SW480 (cell line): ENCODE results near the gene TNFSF8.

ENCODE experiments used
- DNase-seq: peaks from one replicate; pipeline ENCODE4 v3.0.0-alpha.2; 2016; ENCODE audit warnings: low spot score

Gene TNFSF8, protein sequence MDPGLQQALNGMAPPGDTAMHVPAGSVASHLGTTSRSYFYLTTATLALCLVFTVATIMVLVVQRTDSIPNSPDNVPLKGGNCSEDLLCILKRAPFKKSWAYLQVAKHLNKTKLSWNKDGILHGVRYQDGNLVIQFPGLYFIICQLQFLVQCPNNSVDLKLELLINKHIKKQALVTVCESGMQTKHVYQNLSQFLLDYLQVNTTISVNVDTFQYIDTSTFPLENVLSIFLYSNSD

DNA sequence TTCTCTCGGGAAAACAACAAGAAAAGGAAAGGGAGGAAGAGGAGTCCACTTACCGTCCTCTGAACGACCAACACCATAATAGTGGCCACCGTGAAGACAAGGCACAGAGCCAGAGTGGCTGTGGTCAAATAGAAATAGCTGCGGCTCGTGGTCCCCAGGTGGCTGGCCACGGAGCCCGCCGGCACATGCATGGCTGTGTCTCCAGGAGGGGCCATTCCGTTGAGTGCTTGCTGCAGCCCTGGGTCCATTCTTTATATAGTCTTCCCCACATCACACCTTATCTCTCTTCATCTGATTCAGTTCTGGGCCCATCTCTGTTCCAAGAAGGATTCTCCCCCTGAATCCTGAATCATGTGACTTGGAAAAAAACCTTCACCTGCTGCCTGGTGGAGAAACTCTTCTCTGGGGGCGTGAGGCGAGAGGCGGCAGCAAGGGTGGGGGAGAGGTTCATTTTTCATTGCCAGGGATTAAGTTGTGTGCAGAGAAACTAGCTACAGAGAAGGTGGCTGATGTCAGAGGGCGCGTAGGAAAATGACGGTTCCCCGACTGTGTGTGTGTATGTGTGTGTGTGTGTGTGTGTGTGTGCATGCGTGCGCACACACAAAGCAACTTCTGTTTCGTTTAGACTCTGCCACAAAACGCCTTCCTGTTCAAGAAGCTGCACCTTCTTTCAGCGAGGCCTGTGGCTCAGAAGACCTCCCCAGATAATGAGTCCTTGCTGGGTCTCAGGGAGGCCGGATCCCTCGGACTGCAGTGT lies at the start of gene TNFSF8:
TNFSF8 (minus strand) TSS at position 536 of the 757 bp plus-strand sequence; CDS start at position 248, 288 bp downstream.
- DNase-seq = no peak

DNA sequence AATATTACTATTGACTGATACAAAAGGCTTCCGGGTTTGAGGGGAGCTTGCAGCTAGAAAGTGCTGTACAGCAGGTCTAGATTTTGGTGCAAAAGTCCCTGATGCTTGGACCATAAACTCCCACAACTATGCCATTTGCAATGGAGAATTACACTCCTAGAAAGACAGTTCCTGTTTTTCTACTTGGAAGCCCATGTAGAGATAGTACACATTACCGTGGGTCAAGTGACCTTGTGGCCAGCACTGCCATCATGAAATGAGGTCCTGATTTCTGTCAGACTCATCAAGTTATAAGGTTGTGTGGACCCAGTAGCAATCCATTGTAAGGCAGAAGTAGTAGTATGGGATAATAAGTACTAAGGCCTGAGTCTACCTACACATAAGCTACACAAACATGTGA lies 42.8 kb upstream of the TNFSF8 start:
- DNase-seq = no peak

DNA sequence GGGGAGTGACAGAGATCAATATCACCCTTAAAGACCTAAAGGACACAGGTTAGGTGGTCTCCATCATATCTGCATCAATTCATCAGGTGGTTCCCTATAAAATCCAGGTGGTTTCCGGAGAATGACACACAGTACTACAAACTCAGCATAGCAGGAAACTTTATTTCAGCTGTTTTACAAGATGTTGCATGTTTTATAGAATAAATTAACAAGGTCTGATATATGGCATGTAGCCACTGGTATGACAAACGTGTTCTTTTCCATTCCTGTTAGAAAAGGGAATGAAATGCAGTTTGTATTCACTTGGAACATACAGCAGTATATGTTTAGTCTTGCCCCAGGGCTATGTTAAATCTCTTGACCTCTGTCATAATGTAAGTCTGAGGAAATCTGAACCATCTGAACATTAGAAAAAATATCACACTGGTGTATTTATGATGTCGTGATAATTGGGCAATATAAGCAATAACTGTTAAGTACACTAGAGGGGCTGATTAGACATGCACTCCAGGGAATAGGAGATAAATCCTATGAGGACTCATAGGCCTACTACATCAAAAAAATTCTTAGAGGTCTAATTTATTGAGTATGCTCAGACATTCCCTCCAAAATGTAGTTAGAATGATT lies 42.2 kb upstream of the TNFSF8 start:
- no peak for DNase-seq

DNA sequence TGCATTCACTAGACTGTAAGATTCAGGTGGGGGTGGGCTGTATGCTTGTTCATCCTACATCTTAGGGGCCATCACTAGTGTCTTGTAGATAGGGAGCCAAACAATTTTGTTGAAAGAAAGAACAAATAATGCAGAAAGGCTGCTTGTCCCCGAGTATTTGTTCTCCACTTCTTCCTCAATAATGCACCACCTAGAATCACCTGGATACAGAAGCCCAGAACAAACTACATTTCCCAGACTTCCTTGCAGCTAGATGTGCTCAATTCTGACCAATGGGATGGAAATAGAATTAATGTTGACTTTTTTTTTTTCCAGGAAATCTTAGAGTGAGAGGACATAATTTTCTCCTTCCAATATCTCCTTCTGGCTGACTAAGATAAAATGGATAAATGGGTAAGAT lies 38.9 kb upstream of the TNFSF8 start:
- no peak for DNase-seq

DNA sequence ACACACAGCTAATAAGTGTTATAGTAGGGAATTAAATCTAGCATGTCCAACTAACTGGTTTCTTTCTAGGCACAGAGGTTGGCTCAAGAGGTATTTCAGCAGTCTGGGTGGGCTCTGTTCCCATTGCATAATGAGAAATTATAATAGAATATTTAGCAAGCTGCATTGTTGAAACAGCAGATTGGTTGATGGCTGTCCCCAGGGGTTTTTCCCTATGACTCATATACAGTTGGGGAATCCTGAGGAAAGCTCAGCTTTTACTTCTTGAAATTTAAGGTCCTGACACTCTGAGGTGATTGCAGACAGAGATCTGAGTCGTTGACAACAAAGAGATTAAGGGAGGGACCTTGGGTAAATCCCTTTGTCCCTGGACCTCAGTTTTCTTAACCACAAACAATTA lies 38.3 kb upstream of the TNFSF8 start:
- DNase-seq = no peak

DNA sequence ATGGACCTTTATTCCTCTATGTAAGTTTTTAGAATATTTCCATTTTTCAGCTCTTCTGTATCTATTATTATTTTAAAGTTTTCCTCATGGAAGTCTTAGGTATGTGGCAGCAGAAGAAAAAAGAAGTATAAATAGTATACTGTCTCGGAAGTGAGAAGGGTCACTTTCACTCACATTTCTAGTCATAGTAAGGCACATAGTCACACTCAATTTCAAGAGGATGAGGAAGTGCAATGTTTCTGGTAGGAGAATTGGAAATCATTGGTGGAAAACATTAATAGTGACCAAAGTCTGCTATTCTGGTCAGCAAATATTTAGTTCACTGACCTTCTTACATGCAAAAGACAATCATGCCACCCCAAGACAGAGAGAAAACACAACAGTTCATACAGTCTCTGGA lies 35.2 kb upstream of the TNFSF8 start:
- DNase-seq = no peak

DNA sequence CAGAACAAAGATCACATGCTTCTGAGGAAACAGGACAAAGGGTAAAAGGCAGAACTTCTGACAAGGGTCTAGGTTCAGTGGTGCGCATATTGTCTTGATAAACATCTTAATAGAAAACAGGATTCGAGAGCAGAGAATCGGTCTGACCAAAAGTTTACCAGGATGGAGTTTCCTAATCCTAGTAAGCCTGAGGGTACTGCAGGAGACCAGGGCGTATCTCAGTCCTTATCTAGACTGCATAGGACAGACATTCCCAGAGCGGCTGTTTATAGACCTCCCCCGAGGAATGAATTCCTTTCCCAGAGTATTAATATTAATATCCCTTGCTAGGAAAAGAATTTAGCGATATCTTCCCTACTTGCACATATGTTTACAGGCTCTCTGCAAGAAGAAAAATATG lies 32.4 kb upstream of the TNFSF8 start:
- no peak for DNase-seq

DNA sequence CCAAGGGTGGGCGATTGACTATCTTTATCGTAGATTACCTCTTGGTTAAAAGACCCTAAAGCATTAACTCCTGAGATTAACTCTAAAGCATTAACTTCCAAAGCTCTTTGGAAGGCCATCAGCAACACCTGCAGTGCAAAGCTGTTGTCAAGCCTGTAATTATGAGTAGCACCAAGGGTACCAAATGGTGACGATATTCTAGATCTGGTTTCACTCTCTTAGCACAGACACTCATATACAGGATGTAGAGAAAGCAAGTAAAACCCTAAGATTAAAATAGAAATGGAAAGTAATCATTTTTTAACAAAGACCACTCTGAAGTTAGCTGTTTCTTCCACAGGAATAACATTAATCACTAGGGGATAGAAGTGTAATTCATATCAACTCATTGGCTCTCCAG lies 29.9 kb upstream of the TNFSF8 start:
- DNase-seq = no peak

DNA sequence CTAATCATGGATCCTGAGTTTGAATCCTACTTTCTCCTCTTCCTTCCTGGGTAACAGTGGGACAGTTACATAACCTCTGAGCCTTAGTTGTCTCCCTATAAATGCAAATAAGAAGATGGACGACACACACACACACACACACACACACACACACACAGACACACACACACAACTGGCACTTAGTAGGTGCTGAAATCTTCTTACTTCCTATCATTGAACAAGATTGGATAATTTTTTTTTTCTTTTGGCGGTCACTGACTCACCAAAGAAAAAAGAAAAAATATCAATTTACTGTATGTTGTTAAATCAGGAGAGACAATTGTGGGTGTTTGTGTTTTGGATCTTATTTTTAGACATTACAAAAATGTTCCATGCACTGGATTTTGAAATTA lies 28.4 kb upstream of the TNFSF8 start:
- DNase-seq = no peak

DNA sequence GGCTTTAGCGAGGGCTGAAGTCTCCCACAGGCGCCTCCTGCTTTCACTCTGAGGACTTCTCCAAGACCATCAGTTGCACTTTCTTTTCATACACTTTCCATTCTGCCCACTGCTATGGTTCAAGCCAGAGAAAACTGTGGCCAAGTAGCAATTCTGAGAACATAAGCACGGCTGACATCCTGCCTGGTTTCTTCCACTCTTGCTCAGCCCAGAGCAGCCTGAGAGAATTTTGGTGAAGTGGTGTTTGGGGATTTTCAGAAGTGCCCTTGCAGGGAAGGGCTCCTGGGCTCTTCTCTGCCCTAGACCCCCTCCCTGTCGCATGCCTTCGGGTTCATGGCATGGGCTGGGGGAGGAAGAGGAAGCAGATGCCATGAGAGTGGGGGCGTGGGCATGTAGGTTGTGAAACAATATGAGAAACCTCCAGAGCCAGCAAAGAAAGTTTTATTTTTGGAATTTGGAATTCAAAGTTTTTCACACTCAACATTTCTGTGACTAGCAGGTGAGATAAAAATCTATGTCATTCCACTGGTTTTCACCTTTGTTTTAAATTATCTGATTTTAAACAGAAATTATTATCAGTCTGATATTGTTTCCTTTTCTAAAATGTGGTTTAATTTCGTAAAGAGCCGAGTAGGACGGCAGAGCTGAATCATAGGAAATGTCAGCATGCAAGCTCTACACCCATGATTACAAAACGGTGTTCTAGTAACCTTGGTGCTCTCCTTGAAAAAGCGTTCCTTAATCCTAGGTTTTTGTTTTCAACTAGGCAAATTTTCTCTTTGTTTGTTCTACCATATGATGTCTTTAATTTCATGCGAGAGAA lies 27.8 kb upstream of the TNFSF8 start:
- no peak for DNase-seq

DNA sequence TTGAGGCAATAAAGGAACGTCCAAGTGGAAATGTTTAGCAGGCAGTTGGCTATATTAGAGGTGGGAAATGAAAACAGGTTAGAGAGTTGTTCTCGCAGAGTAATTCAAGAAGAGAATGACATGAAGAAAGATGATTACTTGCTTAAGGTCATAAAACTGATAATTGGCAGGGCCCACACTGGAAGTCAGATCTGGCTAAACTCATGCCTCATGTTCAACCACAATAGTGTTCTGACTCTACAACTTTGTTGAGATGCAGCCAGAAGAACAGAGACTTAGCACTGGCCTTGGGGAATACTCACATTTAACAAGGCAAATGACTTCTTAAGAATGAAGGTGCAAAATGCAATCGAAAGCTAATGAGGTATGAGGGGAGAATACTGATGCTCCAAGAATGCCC lies 27.2 kb upstream of the TNFSF8 start:
- DNase-seq = no peak

DNA sequence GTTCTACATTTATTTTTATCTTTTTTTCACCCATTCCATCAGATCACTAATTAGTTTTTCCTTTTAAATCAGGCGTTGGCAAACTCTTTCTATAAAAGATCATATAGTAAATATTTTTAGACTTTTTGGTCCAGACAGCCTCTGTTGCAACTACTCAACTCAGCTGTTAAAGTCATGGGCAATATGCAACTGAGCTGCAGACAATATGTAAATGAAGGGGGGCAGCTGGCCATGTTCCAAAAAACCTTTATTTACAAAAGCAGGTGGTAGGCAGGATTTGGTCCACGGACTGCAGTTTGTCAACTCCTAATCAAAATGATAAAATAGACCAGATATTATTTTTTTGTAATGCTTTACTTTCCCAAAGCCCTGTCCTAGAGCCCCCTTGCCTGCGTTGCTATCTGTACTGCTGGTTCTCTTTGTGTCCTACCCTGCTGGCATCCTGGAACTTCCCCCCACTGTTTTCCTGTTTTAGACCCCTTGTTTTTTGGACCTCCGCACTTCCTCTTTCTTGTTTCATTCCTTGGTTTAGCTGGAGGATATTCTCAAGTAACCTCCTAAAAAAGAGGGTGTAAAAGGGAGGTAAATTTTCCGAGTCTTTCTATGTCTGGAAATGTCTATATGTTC lies 24.7 kb upstream of the TNFSF8 start:
- DNase-seq = no peak

DNA sequence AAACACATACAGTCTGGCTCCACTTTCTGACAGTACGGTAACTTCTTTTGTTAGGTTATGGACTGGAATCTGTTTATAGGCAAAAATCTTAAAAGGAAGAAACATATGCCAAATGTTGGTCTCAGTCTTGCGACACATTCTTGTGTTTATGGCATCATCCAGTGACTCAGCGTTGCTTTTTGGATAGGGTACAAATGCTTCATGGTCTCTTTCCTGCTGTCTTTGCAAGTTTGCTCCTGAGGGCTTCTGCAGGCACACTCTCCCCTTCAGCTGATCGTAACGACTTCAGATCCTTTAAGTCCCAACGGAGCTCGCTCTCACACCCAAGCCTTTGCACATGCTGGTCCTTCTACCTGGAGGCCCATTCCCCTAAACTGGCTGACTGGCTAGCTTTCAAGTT lies 23.6 kb upstream of the TNFSF8 start:
- no peak for DNase-seq

DNA sequence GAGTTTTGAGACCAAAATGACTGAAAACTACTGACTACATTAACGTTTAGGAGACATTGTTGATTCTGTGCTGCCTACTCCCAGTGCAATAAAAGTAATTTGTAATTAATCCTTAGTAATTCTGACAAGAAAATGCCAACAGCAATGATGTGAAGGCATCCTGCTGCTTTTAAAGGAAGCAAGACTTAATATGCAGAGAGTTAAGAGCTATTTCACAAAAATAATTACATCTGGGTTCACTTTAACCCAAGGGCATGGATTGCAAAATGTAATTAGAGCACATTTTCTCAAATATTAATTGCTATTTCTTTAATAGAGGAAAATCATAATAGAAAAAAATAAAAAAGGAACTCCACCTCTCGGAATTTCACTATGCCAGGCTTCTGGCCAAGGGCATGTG lies 22.7 kb upstream of the TNFSF8 start:
- no peak for DNase-seq

DNA sequence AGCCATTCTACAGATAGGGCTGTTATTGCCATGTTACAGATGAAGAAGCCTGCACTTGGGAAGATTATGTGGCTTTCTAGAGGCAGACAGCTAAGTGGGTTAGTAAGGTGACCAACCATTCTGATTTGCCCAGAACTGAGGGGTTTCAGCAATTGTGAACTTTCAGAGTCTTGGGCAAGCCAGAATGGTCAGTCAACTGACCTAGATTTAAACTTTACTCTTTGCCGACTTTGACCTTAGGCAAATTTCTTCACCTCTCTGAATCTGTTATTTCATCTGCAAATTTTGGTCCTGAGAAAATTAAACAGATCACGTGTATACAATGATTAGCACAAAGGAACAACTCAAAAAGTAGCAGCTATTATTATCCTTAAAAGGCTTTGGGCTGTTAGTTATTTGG lies 20.4 kb upstream of the TNFSF8 start:
- no peak for DNase-seq

DNA sequence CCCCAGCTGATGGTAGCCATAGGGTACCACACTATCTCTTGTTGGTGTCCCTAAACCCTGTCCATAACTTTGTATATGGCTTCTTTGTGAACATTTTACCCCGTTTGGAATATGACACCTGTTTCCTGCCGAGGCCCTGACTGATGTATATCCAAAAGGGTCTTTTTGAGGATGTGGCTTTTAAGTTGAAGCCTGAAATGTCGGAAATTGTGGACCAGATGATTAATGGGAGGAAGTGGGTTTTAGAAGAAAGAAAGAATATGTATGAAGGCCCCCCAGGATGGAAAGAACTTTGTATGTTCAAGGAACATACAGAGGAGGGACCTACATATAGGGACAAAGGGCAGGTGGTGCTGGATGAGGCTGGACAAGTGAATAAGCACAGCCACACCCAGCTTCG lies 16.7 kb upstream of the TNFSF8 start:
- peak; percentile 8 for DNase-seq

DNA sequence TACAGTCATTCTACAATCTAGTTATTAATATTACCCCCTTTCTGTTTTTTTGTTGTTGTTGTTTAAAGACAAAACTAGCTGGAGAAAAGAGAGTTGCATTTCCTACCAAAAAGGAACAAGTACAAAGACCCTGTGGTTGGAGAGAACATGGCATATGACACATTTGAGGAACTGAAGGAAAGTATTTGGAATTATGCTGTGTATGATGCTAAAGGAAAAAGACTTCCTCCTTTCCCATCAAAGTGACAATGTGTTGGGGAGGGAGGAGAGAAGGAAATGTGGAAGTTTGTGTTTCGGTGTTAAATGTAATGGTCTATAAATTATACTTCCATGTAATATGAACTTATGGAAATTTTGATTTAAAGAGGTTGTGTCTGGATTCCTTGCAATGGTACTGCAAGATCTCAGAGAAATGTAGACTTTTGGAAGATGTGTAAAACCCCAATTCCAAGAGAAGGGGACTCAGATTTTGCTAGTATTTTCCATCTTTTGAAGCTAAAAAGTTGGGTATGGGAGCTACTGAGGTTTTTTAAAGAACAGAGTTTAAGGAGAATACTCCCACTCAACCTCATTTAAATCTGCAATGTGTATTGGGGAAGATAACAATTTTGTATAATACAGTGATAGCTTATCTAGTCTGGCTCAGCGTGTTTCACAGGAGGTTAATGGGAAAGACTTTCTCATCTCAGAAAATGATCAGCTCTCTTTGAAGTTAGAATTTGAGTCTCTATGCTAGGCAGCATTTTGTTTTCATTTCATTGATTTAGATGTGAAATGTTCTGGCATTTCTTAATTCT lies 15.4 kb upstream of the TNFSF8 start:
- no peak for DNase-seq

DNA sequence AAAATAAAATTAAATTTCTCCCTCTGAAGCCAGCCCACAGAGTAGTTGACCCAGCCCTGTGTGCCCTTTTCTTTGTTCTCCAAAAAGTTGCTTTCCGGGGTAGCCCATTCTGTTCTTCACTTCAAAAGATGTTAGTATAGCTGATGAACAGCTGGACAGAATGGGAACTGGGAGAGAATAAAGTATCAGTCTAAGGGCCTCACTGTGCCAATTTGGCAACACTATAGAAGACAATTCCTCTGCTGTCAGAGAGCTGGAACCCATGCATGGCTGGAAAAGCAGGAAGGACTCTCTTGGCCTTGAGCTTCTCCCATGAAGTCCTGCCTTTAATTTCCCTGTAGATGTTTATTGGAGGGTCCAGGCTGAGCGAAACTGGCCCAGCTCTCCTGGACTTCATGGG lies 11.0 kb upstream of the TNFSF8 start:
- no peak for DNase-seq

DNA sequence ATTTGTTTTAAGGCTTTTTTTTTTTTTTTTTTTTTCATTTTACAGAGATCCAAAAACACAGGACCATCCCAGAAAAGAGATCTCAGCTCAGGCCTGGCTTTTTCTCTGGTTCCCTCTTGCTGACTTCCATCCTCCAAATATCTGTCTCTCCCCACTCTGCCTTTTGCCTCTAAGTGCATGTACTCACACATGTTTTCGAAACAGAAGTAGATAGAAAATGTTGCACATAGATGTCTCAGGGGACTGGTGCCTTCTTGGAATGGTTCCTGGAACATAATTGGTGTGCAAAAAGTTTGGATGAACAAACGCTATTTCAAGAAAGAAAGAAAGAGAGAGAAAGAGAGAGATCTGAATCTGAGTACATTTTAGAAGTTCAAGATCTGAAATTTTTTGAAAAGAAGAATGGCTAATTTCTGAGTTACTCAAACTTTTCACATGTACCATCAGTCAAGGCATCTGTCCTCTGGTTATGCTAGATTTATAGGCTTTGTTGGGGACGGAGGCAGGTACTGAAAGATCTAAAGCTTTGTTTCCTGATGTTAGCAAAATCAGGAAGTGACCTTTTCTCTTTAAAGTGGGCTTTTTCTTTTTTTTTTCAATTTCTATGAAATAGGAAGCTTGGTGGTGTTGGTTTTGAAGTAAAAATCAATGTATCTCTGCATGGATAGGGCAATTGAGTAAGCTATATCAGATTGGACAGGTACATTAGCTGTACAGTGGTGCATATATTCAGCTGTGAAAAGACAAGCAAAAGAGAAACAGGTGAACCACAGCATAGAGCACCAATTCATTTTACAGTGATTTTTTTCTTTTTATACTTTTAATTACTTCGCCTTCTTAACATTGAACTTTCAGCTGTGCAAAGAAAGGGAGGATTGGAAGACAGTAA lies 8.5 kb upstream of the TNFSF8 start:
- no peak for DNase-seq

DNA sequence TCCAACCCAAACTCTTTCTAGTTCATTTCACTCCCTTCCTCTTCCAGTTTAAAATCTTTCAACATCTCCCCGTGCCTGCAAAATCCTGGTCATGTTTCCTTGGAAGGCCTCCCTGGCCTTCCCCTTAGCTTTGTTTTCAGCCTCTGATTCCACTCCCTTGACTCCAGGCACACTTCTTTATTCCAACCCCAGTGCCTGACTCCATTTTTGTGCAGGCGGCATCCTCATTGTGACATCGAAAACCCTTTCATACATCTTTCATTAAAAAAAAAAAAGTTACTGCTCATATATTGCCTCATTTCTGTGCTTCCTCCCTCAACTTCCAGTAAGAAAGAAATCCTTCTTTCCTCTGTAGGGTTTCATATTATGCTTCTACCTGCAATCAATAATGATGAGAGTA lies 7.1 kb upstream of the TNFSF8 start:
- DNase-seq = no peak
